DLD1 (cell line): ENCODE results near the gene COL25A1.

Source experiments
- in situ Hi-C: cut with HindIII; loops from 2 replicates; pipeline ENCODE4 v1.10.0; 2017; ENCODE audit warnings: low sequenced_read_pairs

Gene COL25A1

DNA sequence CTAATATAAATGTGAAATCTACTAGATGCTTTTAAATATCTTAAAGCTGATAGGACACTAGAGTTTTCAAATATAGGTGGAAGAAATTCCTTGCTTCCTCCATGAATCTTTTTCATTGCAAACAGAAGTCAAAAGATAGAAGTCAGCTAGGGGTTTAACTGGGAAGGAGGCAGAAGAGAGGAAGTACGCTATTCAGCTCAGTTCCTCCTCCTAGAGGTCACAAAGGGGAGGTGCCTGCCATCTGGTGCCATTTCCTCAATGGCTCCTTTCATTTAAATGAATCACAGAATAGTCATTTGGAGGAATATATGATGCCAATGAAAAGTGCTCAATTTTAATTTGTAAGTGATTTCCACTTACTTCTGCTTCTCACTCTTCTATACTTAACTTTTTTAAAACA lies 8.5 kb downstream of the COL25A1 start:
- in situ Hi-C loops = no loop called here

- in situ Hi-C loops = no loop called here
Observed at GRCh38 chr4:109291707-109292238, 10.7 kb downstream of the COL25A1 start.

- in situ Hi-C loops = no loop called here
Observed at GRCh38 chr4:109290918-109291317, 11.5 kb downstream of the COL25A1 start.

- in situ Hi-C loops = no loop called here
Observed at GRCh38 chr4:109278594-109279031, 23.8 kb downstream of the COL25A1 start.

DNA sequence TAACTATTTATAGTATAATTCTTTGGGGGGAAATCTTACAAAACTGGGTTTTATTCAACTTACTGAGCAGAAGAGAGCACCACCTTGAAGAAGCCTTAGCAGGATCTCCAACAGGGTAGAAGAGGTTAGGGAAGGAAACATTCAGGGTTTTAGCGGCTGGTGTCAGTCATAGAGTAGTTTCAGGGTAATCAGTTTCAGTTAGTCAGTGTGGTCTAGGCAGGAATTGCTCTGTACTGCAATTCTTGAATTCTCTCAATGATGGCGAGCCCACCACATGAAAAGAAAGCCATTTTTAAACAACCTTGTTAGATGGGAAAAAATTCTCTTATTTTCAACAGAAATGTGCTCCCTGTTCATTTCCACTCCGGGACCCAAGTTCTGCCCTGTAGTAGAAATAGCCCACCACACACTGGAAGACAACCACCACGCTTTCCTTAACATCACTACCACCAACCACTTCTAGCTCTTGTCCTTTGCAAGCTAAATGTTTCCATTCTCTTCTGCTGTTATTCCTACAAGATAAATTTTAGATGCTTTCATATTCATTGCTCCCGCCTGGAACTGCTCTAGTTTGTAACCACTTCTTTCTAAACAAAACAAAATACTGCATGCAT lies 25.9 kb downstream of the COL25A1 start:
- in situ Hi-C loops = no loop called here

DNA sequence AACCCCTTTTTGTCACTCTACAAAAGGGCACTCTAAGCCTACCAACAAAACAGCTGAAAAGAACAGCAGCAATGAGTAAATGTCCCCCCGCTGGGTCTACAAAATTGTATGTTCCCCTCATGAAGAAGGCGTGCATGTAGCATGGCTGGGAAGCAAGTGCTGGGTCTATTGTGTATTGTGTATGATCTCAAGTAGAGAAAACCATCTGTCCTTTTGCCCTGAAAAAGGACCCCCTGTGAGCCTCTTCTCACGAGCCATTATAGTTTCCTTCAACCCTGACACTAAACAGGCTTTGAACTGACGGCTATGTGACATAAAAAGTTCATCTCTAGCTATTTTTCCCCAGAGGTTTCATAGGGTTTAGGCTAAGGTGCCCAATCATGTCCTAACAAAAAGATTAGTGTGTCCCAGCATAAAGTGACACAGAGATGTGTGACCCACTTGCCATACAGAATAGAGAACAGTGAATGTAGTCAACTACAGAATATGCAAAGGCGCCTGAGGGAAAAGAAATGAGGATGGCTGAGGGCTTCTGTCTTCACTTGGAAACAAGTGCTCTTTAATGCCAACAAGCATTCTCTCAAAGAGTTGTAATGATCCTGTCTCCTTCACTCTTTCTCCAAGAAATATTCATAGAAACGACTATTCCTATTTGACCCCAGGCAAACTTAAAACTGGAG lies 27.3 kb downstream of the COL25A1 start:
- in situ Hi-C loops = no loop called here

DNA sequence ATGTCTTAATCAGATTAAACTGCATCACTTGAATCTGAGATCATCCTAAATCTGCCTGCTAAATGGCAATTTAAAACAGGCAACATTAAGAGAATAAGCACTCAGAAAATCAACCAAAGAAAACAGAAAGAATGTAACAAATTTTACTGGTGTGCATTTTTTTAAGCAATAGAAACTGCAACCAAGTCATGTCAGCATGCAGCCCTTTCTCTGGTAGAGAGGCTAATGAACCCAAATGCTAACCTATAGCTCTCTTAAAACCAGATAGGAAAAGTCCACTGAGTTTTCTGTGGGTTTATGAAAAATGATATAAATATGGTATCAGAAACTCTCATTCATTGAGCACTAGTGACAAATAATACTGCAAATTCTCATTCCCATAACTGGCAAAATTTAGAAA lies 35.6 kb downstream of the COL25A1 start:
- in situ Hi-C loops = no loop called here

GRCh38 chr4:109266236-109266635 lies 36.2 kb downstream of the COL25A1 start:
- in situ Hi-C loops = no loop called here

GRCh38 chr4:109263721-109264120 lies 38.7 kb downstream of the COL25A1 start:
- in situ Hi-C loops = no loop called here

DNA sequence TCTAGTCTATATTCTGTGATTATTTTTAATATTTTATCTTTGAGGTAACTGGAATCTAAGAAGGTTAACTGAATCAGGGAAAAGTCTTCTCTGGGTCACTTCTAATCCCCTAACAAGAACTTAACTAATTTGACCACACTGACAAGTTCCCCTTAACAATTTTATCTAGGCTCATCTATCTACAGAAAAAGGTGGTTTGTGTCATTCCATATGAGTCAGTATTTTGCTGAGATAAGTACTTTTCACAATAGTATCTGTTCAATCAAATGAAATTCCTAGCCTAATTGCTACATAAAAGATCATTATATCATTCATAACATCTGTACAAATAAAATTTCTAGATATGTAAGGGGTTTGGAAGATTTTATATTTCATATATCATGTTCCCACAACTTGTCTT lies 45.6 kb downstream of the COL25A1 start:
- in situ Hi-C loops = no loop called here

- in situ Hi-C loops = no loop called here
Observed at GRCh38 chr4:109254845-109255244, 47.6 kb downstream of the COL25A1 start.

- in situ Hi-C loops = no loop called here
Observed at GRCh38 chr4:109251396-109251795, 51.1 kb downstream of the COL25A1 start.

DNA sequence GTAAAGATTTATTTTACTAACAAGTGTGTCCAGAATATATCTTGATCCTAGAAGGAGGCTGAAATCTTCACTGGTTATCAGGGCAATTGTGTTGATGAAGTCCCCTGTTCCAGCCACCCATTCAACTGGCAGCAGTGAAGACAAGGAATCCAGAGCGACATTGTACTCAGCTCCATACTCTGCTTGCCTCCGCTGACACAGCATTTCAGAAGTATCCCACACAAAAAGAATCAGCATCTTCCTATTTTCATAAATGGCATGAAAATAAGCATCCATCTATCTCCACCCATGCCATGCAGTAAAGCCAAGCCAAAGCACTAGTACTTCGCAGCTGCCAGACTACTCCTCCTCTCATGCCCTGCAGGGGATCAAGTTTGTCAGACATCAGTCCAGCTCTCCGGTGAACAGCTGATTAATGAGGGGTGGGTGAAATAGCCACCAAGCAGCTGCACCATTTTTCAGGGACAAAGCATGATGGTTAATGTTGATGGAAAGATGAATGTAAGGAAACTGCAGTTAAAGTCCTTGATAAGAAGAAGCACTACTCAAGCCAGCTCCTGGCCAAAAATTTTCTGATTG lies 54.0 kb downstream of the COL25A1 start:
- in situ Hi-C loops = no loop called here

DNA sequence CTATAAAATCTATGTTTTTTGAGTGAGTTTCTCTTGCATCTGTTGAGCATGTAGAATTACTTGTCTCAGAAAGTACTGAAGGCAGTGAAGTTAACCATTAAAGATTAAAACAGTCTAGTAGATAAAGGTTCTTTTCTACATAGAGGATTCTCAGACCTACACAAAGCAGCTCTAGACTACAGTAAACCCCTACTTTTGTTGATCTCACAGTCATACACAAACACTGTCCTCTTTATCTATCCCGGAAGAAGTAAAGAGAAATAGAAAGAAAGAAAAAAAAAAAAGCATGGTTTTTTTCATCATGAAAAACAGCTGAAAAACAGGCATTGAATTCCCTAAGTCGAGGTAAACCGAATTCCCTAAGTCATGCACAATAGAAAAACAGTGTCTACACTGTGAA lies 58.6 kb downstream of the COL25A1 start:
- in situ Hi-C loops = no loop called here

DNA sequence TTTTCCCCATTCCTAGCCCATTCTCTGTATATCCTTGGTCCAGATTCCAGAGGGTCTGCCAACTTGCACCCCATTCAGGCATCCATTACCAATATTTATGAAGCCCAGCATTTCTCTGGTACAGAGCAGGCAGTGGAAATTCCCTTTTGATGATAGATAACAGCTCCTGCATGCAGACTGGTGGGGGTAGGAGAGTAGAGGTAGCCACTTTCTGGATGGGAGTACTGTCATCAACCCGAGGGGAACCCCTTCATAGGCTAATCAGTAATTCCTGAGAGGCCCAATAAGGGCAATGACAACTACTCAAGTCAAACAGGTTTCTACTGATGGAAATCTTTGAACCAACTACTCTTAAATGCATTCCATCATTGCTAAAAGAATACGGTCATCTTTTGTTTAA lies 63.7 kb downstream of the COL25A1 start:
- in situ Hi-C loops = no loop called here

GRCh38 chr4:109235683-109236082 lies 66.8 kb downstream of the COL25A1 start:
- in situ Hi-C loops = no loop called here

DNA sequence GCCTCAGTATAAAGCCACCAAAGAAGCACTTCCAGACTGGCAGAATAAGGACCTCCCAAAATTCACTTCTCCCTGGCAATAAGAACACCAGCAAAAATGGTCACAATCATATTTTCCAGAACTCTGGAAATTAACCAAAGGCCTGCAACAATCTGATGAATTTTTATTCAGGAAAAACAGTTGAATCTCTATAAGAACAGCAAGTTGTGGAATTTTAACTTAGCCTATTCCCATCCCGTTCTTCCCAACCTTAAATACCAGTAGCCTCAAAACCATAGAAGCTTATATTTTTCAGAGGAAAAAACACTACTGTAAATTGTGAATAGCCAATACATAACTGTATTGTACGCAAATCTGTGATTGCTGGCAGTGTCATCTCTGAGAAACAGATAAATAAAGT lies 67.9 kb downstream of the COL25A1 start:
- in situ Hi-C loops = no loop called here

DNA sequence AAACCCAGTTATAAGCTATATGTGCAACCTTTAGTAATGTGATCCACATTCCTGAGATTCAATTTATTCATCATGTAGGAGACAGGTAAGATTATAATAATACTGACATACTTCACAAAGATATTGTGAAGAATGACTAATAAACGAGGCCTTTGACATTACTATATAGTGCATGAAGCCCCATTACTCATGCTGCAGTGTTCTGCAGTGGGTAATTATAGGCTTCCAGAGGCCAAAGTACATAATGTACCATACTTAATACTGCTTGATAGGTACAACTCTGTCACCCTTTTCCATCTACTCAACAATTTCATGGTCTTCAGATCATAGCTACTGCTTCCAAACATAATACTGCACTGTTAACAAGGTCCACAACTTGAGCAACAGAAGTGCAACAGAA lies 68.9 kb downstream of the COL25A1 start:
- in situ Hi-C loops = no loop called here

DNA sequence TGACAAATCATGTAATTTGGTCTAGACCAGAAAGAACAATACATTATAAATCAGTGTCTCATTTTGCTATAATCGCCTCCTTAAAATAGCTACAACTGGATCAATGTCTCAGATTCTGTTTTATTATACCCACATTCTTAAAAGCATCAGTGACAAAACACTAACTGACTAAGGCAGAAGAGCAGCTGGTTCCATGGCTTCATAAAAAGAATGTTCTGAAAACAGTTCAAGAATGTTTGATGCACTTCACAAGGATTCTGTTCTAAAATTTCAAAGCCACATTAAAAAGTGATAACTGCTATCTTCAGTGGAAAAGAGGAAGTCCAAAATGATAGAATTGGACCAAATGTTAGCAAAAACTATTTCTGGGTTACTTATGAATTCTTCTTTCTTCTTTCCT lies 69.8 kb downstream of the COL25A1 start:
- in situ Hi-C loops = no loop called here

DNA sequence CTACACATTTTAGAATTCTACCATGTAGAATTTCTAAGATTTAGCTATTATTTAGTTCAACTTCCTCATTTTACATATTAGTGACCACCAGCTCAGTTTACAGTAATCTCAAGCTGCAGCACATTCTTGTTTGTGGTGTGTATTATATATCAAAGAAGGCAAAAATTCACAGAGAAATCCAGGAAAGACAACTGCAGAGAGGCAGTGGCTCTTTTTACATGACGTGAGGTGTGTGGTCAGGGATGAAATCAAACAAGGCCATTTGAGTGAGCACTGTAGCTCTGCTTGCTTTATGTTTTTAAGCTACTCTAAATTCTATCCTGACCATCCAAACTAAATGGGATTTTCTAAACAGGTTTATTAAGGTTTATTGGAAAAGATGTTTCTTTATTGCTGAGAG lies 71.1 kb downstream of the COL25A1 start:
- in situ Hi-C loops = no loop called here

DNA sequence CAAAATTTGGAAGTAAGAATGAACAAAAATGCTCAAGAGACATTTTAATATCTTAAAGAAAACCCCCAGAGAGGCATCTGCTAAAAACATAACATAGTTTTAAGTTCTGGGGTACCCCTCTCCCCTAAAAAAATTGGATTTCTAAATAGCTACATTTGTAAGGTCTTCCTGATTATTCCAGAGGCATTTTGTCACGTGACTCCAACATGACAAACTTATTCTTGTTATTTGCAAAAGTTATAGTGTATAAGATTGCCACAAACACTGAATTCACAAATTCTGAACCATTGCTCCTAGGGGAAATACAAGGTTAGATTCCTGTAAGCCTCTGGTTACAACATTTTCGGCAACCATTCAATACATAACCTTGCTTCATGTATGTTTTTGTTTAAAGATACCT lies 73.4 kb downstream of the COL25A1 start:
- in situ Hi-C loops = no loop called here

DNA sequence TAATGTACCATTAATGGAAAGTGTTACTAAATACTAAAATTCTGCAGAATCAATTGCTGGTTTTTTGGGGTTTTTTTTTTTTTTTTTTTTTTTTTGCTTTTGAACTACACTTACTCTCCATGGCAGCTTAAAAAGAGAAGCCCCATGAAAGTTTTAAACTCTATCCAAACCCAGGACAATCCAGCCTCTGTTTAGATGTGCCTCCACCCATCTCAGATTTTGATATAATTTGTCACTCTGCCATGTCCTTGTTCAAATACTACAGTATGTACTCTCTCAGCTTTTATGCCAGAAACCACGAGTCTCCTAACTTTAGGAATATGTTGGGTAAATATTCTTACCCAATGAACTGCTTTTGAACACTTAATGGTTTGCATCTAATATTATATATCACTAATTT lies 84.2 kb downstream of the COL25A1 start:
- in situ Hi-C loops = no loop called here
